NCI-H460 (cell line): Measurements from ENCODE around the gene OSBPL2. TPM values are rescaled to one million over a fixed set of nuclear protein-coding genes. Genes with fewer than 3 reads are reported as not detected.

ENCODE experiments used
- DNase-seq: peaks from one replicate; pipeline ENCODE4 v3.0.0-alpha.2; 2016; ENCODE audit warnings: low read depth; ENCODE audit errors: extremely low read depth
- total RNA-seq: library from RNA; depleted of rRNA; stranded (reverse); fragments of >200 nt; shearing (Covaris generic); gene quantifications from 2 replicates; pipeline ENCODE4 v1.2.3, GENCODE V29; 2014

Gene OSBPL2
- total RNA-seq, 1 experiment from 2014 or later: 14.8 TPM

DNA sequence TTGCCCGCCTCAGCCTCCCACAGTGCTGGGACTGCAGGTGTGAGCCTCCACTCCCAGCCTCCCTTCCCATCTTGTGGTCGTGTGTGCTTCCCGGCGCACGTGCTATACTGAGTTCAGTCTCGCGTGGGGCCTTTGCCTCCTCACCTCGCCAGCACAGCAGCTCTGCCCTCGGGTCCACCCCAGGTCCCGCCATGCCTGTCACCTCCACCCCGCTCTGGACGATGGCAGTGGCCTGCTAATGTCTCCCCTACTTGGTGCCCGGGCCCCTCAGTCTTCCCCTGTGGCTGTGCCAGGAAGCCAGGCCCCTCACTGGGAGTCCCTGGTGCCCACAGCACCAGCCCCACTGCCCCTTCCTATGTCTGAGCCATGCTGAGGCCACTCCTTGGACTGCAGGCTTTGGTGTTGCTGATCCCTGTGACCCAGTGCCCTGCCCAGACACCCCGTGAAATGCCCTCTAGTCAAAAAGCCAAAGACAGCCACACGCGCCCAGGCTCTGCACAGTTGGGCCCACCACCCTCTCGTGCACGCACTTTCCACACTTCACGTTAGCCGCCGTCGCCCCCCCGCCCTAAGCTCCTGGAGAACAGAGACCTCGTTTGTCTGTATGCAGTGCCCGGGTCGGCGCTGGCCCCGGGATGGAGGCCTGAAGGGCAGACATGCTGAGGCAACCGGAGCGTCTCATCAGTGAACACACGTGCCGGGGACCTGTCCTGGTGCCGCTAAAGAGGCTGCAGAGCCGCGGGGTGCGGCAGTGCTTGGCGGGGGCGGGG, 32.5 kb upstream of the OSBPL2 start:
- DNase-seq: no peak

- no peak for DNase-seq
These were observed 31.9 kb upstream of the OSBPL2 start for GRCh38 chr20:62206388-62206775.

DNA sequence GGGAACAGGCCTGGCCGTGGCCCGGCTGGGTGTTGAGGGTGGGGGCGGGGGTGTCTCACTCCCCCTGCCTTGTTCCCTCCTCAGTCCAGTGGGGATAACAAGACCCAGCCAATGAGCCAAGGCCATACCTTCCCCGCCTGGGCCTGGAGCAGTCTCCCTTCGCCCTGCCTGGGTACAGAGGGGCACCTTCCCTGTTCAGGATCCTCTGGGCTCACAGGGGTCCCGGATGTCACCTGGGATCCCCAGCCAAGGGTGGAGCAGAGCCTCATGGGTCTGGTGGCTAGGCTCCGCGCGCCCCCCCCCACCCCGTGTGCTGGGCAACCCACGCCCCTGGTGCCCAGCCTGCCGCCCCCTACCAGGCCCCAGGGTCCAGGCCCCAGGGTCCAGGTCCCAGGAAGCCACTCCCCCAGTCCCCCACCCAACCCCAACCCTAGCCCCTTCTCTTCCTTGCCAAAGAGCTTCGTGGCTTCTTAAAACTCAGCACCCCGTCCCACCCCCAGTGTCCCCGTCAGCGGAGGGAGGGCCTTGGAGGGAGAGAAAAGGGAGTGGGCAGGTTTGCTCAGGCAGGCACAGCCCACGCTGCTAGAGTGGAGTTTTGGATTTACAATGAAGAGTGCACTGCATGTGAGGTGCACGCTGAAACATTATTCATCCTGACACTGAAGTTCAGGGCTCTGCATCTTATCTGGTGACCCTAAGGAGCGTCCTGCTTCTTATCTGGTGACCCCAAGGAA, 30.1 kb upstream of the OSBPL2 start:
- no peak for DNase-seq

DNA sequence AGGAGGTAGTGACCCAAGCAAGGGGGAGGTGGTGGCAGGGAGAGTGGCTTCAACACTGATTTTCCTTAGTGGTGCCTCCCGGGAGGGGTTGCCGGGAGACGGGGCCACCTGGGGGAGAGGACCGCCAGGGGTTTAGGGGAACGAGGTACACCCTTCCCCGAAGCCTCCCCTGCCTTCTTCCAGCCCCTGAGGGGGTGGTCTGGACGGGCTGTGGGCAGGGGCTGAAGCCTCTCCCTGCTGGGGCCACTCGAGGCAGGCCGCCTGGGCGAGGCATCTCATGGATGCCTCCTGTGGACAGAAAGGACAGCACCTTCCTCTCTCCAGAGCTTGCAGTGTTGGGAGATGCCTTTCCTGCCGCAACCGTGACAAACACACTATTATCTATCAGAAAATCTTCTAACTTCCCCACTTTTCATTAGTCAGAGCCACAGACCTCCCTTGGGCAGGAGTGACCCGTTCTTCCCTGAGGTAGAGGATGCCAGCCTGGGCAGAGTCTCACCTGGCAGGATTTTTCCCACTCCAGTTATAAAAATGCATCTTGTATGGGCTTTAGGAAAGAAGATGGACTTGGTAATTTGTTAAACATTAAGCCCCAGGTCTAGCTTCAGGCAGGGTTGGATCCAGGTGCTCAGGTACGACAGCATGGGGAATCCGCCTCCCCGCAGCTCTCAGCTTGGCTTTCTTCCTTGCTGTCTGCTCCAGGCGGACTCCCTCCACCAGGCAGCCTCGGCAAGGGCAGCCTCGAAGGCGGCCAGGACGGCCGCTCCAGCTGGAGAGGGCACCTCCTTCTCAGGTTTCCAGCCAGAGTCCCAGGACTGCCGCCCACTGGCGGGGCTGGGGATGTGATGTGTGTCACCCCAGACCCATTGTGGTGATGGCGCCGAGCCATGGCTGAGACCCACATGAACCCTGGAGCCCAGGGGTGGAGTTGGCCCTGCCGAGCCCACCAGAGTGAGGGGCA, 29.2 kb upstream of the OSBPL2 start:
- peak; percentile 12 for DNase-seq

GRCh38 chr20:62209850-62210495, 28.3 kb upstream of the OSBPL2 start:
- DNase-seq: no peak

GRCh38 chr20:62210496-62210855, 27.8 kb upstream of the OSBPL2 start:
- no peak for DNase-seq

DNA sequence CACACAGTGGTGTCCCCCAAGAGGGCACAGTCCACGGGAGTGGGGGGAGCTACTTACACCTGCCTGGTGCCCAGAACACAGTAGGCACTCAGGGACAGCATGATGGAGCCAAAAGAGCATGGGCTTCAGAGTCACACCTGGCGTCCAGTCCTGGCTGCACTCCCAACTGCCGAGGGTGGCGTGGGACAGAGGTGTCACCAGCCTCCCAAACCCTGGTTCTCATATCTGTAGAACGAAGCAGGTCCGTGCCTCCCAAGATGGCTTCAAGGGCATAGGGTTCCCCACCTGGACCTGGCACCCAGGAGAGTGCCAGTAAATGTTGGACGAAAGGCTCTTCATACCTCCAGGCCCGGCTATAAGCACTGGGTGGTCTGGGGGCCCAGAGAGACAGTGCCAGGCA, 27.1 kb upstream of the OSBPL2 start:
- DNase-seq: no peak

DNA sequence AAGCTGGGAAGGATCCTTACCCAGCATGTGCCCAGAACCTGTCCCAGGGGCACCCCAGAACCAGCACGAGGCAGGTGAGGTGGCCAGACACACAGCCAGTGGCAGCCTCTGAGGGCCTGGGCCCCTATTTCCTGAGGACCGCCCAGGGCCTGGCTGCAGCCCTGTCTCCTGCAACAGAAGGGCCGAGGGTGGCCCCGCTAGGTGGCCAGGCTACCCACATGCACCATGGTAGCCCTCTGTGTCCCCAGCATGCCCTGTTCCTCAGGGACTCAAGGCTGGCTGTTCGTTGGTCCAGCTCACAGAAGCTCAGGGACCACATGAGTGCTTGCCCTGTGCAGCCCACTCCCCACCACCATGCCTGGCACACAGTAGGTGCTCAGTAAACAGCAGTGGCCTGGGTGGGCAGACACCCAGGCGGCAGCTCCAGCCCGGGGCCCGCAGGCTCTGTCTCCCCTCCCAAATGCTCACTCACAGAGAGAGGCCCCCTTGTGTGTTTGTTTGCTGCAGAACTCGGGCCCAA, 26.5 kb upstream of the OSBPL2 start:
- DNase-seq: no peak

GRCh38 chr20:62212299-62212698, 26.0 kb upstream of the OSBPL2 start:
- DNase-seq: no peak

DNA sequence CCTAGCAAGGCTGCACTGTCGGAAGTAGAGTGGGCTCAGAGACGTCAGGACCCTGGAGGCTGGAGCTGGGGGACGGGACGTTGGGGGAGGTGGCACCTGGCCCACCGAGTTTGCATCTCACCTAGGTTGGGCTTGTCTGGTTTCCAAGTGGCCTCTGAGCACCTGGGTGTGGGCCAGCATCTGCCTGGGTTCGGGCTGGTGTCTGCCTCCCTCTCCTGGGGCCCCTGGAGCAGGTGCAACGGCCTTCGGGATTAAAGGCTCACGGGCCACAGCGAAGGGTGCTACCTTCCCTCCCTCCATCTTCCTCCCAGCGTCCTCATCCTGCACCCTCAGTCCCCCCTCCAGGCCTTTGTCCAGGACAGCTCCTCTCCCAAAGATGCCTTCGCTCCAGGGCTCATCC, 24.3 kb upstream of the OSBPL2 start:
- DNase-seq: no peak

- no peak for DNase-seq
These were observed 23.0 kb upstream of the OSBPL2 start for GRCh38 chr20:62215020-62215990.

DNA sequence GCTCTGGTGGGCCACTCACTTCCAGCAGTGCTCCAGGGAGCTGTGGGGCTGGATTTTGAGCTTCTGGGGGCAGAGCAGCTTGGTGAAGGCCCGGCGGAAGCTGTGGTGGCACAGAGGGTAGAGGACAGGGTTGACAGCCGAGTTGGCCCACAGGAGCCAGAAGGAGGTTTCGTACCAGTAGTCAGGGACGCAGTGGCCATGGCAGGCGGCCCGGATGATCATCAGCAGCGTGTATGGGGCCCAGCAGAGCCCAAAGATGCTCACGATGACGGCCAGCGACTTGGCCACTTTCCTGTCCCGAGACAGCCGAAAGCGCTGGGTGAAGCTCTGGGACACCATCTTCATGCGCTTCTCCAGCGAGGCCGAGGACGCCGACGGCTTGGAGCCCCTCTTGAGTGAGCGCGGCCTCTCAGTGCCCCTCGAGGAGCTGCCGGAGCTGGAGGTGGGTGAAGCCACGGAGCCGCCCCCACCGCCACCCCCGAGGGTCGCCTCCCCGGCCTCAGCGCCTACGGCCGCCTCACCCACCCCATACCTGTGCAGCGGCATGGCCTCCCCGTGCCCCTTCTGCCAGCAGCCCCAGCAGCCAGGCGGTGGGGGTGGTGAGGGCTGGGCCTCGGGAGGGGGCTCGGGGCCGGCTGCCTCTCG, 22.2 kb upstream of the OSBPL2 start:
- DNase-seq: no peak

DNA sequence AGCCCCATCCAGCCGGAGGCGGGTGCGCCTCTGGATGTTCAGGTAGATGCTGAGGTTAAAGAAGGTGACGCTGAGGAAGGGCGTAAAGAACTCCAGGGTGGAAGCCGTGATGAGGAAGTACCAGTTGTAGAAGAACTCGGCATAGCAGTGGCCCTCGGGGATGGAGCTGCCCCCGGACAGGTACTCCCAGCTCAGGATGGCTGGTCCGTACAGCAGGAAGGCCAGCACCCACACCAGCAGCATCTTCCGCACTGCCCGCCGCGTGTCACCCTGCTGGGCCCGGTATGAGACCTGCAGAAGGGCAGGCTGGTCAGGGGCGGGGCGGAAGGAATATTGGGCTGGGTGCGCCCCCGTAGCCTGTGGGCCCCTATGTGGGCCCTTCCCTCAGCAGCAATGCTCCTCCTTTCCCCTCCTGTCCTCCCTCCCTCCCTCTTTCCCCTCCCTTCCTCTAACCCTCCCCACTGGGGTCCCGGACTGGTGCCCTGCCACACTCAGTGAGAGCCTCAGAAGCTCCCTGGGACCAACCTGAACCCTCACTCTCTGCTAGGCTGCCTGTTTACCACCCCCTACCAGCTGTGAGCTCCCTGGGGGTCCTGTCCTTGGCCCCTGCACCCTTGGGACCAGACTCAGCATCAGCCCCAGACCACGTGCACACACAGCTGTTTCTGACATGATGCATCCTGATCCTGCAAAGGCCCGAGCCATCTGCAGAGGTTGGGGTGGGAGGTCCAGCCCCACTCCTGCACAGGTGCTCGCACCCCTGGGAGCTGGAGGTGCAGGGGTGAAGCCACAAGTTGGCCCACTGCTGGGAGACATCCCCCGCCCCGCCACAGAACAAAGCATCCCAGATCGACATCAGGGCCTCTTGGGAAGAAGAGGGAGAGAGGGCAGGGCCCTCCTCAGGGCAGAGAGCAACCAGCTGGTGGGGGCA, 21.4 kb upstream of the OSBPL2 start:
- DNase-seq: no peak

DNA sequence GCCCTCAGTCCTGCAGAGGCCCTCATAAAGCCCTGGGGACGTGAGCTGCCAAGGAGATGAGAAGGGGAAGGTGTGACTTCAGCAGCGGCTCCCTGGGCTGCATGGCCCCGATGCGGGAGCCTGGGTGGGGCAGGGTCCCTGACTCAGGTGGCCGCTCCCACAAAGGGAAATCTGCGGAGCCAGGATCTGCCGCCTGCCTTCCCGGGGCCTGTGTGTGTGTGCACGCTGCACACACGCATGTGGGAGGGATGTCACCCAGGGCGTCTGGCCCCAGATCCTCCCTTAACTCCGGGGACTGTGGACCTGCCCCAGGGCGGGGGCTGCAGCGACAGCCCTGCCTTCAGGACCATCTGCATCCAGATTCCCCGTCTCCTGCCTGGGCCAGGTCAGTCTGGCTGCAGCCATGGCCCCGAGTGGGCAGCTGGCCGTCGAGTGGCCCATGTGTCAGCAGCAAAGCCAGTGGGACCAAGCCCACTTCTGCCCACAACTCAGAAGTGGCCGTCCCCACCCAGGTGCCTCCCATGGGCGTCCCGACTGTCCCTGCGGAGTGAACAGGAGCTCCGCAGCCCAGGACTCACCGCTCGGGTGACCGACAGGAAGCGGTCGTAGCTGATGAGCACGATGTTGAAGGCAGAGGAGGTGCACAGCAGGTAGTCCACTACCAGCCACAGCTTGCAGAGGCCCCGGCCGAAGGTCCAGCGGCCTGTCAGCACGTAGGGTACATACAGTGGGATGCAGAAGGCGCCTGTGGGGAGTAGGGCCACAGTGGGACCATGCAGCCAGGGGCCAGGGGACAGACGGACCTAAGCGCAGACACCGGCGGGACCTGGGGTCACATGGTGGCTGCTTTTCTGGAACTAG, 20.2 kb upstream of the OSBPL2 start:
- DNase-seq: no peak

DNA sequence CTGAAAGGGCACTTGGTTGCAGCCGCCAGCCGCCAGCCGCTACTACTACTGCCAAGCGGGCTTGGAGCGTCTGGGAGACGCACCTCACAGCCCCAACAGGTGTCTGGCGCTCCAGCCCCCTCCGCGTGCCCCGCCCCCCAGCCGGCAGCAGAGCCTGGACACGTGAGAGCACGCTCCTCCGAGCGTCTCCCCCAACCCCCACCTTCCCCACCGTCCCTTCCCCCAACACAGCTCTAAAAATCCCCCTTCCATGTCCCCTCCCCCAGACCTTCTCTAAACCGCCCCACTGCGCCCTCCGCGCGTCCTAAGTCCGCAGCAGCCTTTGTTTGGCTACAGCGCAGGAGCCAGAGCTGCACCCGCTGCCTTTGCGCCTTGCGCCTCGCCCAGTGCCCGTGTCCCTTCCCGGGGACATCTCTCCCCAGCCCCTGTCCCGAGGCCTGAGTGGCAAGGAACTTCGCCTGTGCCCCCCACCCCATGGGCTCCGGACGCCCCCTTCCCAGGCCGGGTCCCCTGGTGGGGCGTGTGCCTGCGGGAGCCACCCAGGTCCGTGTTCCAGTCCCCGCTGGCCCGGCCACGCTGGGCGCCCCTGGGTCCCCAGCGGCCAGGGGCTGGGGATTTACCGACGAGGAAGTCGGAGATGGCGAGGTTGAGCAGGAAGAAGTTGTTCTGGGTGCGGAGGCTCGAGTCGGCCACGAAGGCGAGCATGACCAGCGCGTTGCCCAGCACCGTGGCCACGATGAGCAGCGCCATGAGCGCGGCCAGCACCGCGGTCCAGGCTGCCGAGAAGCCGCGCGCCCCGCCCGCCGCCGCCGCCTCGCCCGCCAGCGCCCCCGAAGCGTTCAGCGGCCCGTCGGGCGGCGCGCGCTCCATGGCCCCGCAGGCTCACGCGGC, 19.0 kb upstream of the OSBPL2 start:
- DNase-seq: no peak
